ENCODE results near the gene GGT7. TPM values are rescaled to one million over a fixed set of nuclear protein-coding genes. Genes with fewer than 3 reads are reported as not detected.
A peak's percentile ranks its signal among the peaks of the same experiment; 100 is the strongest.
"Not testable (repeated sequence)": the region's sequence is repeated elsewhere in the genome, so short reads cannot be mapped to it uniquely, and the experiment has no call there.

Gene GGT7
- total RNA-seq, 1 donor from 2014 or later, result 2.6 TPM

GRCh38 chr20:34883809-34884208 is 11.2 kb upstream of the GGT7 start:
- Histone ChIP-seq H3K36me3 (ENCODE audit: control insufficient read depth in 3 of 3, insufficient read depth in 3 of 3, low read length in 3 of 3) (peaks cover 9 to 24% (median 19%) of the 10 kb centered on the region in 3 donors), H3K27me3 (ENCODE audit: control insufficient read depth in 3 of 3, insufficient read depth in 3 of 3, low read length in 3 of 3) (no peaks in the 10 kb centered on the region), H3K4me3 (ENCODE audit: low read length in 3 of 3) (no peak overlapping the region), H3K4me1 (ENCODE audit: control insufficient read depth in 3 of 3, insufficient read depth in 3 of 3, low read length in 3 of 3) (peaks cover 12 to 17% (median 13%) of the 10 kb centered on the region in 3 donors), H3K9me3 (ENCODE audit: control insufficient read depth in 3 of 3, low read length in 3 of 3) (no peaks in the 10 kb centered on the region), H3K27ac (ENCODE audit: low read depth, low read length) (no peak overlapping the region), H3K9ac (ENCODE audit: low read depth in 1 of 3, low read length in 3 of 3) (no peak overlapping the region)

- H3K9me3 ChIP-seq (ENCODE audit: control insufficient read depth in 3 of 3, low read length in 3 of 3), result no peaks in the 10 kb centered on the region
- H3K27ac ChIP-seq (ENCODE audit: low read depth, low read length), result peak overlapping the region; percentile 1
- no peaks in the 10 kb centered on the region for H3K27me3 ChIP-seq (ENCODE audit: control insufficient read depth in 3 of 3, insufficient read depth in 3 of 3, low read length in 3 of 3)
- H3K4me3 ChIP-seq (ENCODE audit: low read length in 3 of 3), result no peak overlapping the region
- peaks cover 9 to 24% (median 19%) of the 10 kb centered on the region in 3 donors for H3K36me3 ChIP-seq (ENCODE audit: control insufficient read depth in 3 of 3, insufficient read depth in 3 of 3, low read length in 3 of 3)
- peaks cover 9 to 16% (median 12%) of the 10 kb centered on the region in 3 donors for H3K4me1 ChIP-seq (ENCODE audit: control insufficient read depth in 3 of 3, insufficient read depth in 3 of 3, low read length in 3 of 3)
- no peak overlapping the region for H3K9ac ChIP-seq (ENCODE audit: low read depth in 1 of 3, low read length in 3 of 3)
These were observed 10.5 kb upstream of the GGT7 start for GRCh38 chr20:34883087-34883688.

GRCh38 chr20:34881689-34882088 is 9.0 kb upstream of the GGT7 start:
- Histone ChIP-seq H3K9ac (ENCODE audit: low read depth in 1 of 3, low read length in 3 of 3) (no peak overlapping the region), H3K27me3 (ENCODE audit: control insufficient read depth in 3 of 3, insufficient read depth in 3 of 3, low read length in 3 of 3) (no peaks in the 10 kb centered on the region), H3K4me1 (ENCODE audit: control insufficient read depth in 3 of 3, insufficient read depth in 3 of 3, low read length in 3 of 3) (peaks cover 13 to 22% (median 22%) of the 10 kb centered on the region in 3 donors), H3K36me3 (ENCODE audit: control insufficient read depth in 3 of 3, insufficient read depth in 3 of 3, low read length in 3 of 3) (peaks cover 9 to 24% (median 19%) of the 10 kb centered on the region in 3 donors), H3K4me3 (ENCODE audit: low read length in 3 of 3) (no peak overlapping the region), H3K9me3 (ENCODE audit: control insufficient read depth in 3 of 3, low read length in 3 of 3) (no peaks in the 10 kb centered on the region), H3K27ac (ENCODE audit: low read depth, low read length) (no peak overlapping the region)

DNA sequence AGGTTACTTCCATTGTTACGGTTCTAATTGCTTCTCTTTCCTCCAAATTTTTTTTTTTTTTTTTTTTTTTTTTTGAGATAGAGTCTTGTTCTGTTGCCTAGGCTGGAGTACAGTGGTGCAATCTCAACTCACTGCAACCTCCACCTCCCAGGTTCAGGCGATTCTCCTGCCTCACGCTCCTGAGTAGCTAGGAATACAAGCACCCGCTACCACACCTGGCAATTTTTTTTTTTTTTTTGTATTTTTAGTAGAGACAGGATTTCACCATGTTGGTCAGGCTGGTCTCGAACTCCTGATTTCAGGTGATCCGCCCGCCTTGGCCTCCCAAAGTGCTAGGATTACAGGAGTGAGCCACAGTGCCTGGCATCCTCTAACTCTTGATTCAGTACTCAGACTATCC is 8.3 kb upstream of the GGT7 start:
- not testable (repeated sequence) for H3K9me3 ChIP-seq (ENCODE audit: control insufficient read depth in 3 of 3, low read length in 3 of 3); H3K9ac ChIP-seq (ENCODE audit: low read depth in 1 of 3, low read length in 3 of 3); H3K4me3 ChIP-seq (ENCODE audit: low read length in 3 of 3); H3K27me3 ChIP-seq (ENCODE audit: control insufficient read depth in 3 of 3, insufficient read depth in 3 of 3, low read length in 3 of 3); H3K27ac ChIP-seq (ENCODE audit: low read depth, low read length)
- Histone ChIP-seq H3K4me1 (ENCODE audit: control insufficient read depth in 3 of 3, insufficient read depth in 3 of 3, low read length in 3 of 3) (peaks cover 14 to 23% (median 22%) of the 10 kb centered on the region in 3 donors), H3K36me3 (ENCODE audit: control insufficient read depth in 3 of 3, insufficient read depth in 3 of 3, low read length in 3 of 3) (peaks cover 9 to 24% (median 19%) of the 10 kb centered on the region in 3 donors)

GRCh38 chr20:34880215-34880850 is 7.7 kb upstream of the GGT7 start:
- no peaks in the 10 kb centered on the region for H3K9me3 ChIP-seq (ENCODE audit: control insufficient read depth in 3 of 3, low read length in 3 of 3)
- peaks cover 19 to 30% (median 27%) of the 10 kb centered on the region in 3 donors for H3K4me1 ChIP-seq (ENCODE audit: control insufficient read depth in 3 of 3, insufficient read depth in 3 of 3, low read length in 3 of 3)
- no peak overlapping the region for H3K9ac ChIP-seq (ENCODE audit: low read depth in 1 of 3, low read length in 3 of 3)
- H3K27ac ChIP-seq (ENCODE audit: low read depth, low read length), result no peak overlapping the region
- no peaks in the 10 kb centered on the region for H3K27me3 ChIP-seq (ENCODE audit: control insufficient read depth in 3 of 3, insufficient read depth in 3 of 3, low read length in 3 of 3)
- H3K4me3 ChIP-seq (ENCODE audit: low read length in 3 of 3), result no peak overlapping the region
- peaks cover 6 to 22% (median 19%) of the 10 kb centered on the region in 3 donors for H3K36me3 ChIP-seq (ENCODE audit: control insufficient read depth in 3 of 3, insufficient read depth in 3 of 3, low read length in 3 of 3)

DNA sequence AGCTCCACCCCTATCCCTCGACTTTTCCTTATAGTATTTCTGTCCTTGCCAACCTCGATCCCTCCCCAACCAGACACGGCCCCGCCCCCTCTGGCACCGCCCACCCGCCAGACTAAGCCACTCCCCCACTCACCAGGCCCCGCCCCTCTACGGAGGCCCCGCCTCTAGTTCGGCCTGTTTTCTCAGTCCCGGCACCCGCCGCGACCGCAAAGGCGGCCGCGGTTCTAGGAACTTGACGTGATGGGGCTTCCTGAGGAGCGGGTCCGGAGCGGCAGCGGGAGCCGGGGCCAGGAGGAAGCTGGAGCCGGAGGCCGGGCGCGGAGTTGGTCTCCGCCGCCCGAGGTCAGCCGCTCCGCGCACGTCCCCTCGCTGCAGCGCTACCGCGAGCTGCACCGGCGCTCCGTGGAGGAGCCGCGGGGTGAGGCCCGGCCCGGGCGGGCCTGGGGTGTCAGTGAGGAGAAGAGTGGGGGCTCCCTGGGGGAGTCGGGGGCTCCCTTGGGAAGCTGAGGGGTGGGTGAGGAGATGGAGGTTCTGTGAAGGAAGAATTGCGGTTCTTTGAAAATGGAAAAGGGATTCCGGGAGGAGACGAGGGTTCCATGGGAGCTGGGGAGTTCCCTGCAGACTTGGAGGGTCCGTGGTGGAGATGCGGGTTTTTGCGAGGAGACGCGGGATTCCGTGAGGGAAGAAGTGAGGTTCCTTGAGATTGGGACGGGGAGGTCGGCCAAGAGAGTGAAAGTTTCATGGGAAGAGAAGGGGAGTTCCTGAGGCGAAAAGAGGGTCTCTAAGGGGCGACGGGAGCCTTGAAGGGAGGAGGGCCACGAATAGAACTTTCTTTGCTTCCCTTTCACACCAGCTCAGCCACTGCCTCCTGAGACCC is 4.0 kb upstream of the GGT7 start, which contains the start of gene ACSS2:
Gene ACSS2, plus strand, starts transcription at position 207 of the 877 bp plus-strand sequence. Its CDS starts 34 bp downstream, at position 241.
- Histone ChIP-seq H3K36me3 (ENCODE audit: control insufficient read depth in 3 of 3, insufficient read depth in 3 of 3, low read length in 3 of 3) (no peaks in the 10 kb centered on the region), H3K9ac (ENCODE audit: low read depth in 1 of 3, low read length in 3 of 3) (peak within 1 kb of the TSS; percentile 96 to 98 (median 98)), H3K9me3 (ENCODE audit: control insufficient read depth in 3 of 3, low read length in 3 of 3) (no peaks in the 10 kb centered on the region), H3K27ac (ENCODE audit: low read depth, low read length) (peak within 1 kb of the TSS; percentile 91), H3K4me1 (ENCODE audit: control insufficient read depth in 3 of 3, insufficient read depth in 3 of 3, low read length in 3 of 3) (peaks cover 37 to 56% (median 47%) of the 10 kb centered on the region in 3 donors), H3K27me3 (ENCODE audit: control insufficient read depth in 3 of 3, insufficient read depth in 3 of 3, low read length in 3 of 3) (no peaks in the 10 kb centered on the region), H3K4me3 (ENCODE audit: low read length in 3 of 3) (peak within 1 kb of the TSS; percentile 89 to 91 (median 90))

- H3K9me3 ChIP-seq (ENCODE audit: control insufficient read depth in 3 of 3, low read length in 3 of 3), result no peaks in the 10 kb centered on the region
- H3K36me3 ChIP-seq (ENCODE audit: control insufficient read depth in 3 of 3, insufficient read depth in 3 of 3, low read length in 3 of 3), result no peaks in the 10 kb centered on the region
- H3K27ac ChIP-seq (ENCODE audit: low read depth, low read length), result peak overlapping the region; percentile 76
- peak overlapping the region; percentile 57 to 89 (median 69) for H3K4me3 ChIP-seq (ENCODE audit: low read length in 3 of 3)
- peak overlapping the region; percentile 15 to 51 (median 20) for H3K9ac ChIP-seq (ENCODE audit: low read depth in 1 of 3, low read length in 3 of 3)
- no peaks in the 10 kb centered on the region for H3K27me3 ChIP-seq (ENCODE audit: control insufficient read depth in 3 of 3, insufficient read depth in 3 of 3, low read length in 3 of 3)
- peaks cover 45 to 63% (median 51%) of the 10 kb centered on the region in 3 donors for H3K4me1 ChIP-seq (ENCODE audit: control insufficient read depth in 3 of 3, insufficient read depth in 3 of 3, low read length in 3 of 3)
These were observed 3.2 kb upstream of the GGT7 start for GRCh38 chr20:34875642-34876405.

GRCh38 chr20:34874094-34874654 is 1.5 kb upstream of the GGT7 start:
- H3K27ac ChIP-seq (ENCODE audit: low read depth, low read length), result peak overlapping the region; percentile 15
- H3K4me1 ChIP-seq (ENCODE audit: control insufficient read depth in 3 of 3, insufficient read depth in 3 of 3, low read length in 3 of 3), result peaks cover 42 to 64% (median 52%) of the 10 kb centered on the region in 3 donors
- no peak overlapping the region for H3K4me3 ChIP-seq (ENCODE audit: low read length in 3 of 3)
- H3K9me3 ChIP-seq (ENCODE audit: control insufficient read depth in 3 of 3, low read length in 3 of 3), result no peaks in the 10 kb centered on the region
- H3K9ac ChIP-seq (ENCODE audit: low read depth in 1 of 3, low read length in 3 of 3), result peak overlapping the region in 1 of 3 donors; percentile 13
- H3K36me3 ChIP-seq (ENCODE audit: control insufficient read depth in 3 of 3, insufficient read depth in 3 of 3, low read length in 3 of 3), result peaks cover 0 to 2% (median 0%) of the 10 kb centered on the region in 3 donors
- no peaks in the 10 kb centered on the region for H3K27me3 ChIP-seq (ENCODE audit: control insufficient read depth in 3 of 3, insufficient read depth in 3 of 3, low read length in 3 of 3)

- Histone ChIP-seq H3K9ac (ENCODE audit: low read depth in 1 of 3, low read length in 3 of 3) (peak overlapping the region in 1 of 3 donors; percentile 90), H3K27ac (ENCODE audit: low read depth, low read length) (peak overlapping the region; percentile 34), H3K9me3 (ENCODE audit: control insufficient read depth in 3 of 3, low read length in 3 of 3) (no peaks in the 10 kb centered on the region), H3K4me1 (ENCODE audit: control insufficient read depth in 3 of 3, insufficient read depth in 3 of 3, low read length in 3 of 3) (peaks cover 42 to 64% (median 52%) of the 10 kb centered on the region in 3 donors), H3K36me3 (ENCODE audit: control insufficient read depth in 3 of 3, insufficient read depth in 3 of 3, low read length in 3 of 3) (peaks cover 0 to 2% (median 0%) of the 10 kb centered on the region in 3 donors), H3K4me3 (ENCODE audit: low read length in 3 of 3) (no peak overlapping the region), H3K27me3 (ENCODE audit: control insufficient read depth in 3 of 3, insufficient read depth in 3 of 3, low read length in 3 of 3) (no peaks in the 10 kb centered on the region)
These were observed 982 bp upstream of the GGT7 start for GRCh38 chr20:34873583-34874093.

Data from skeletal muscle tissue (tissue), 4 donors.